GM21529 (cell line): ENCODE results near the gene ANP32A.
"Not testable (repeated sequence)": the region's sequence is repeated elsewhere in the genome, so short reads cannot be mapped to it uniquely, and the experiment has no call there.

ENCODE experiments used
- ATAC-seq: cut with Tn5 transposase; IDR thresholded peaks from one replicate; pipeline ENCODE4 v1.9.1; 2021; ENCODE audit not compliant: unreplicated experiment

The ANP32A gene

DNA sequence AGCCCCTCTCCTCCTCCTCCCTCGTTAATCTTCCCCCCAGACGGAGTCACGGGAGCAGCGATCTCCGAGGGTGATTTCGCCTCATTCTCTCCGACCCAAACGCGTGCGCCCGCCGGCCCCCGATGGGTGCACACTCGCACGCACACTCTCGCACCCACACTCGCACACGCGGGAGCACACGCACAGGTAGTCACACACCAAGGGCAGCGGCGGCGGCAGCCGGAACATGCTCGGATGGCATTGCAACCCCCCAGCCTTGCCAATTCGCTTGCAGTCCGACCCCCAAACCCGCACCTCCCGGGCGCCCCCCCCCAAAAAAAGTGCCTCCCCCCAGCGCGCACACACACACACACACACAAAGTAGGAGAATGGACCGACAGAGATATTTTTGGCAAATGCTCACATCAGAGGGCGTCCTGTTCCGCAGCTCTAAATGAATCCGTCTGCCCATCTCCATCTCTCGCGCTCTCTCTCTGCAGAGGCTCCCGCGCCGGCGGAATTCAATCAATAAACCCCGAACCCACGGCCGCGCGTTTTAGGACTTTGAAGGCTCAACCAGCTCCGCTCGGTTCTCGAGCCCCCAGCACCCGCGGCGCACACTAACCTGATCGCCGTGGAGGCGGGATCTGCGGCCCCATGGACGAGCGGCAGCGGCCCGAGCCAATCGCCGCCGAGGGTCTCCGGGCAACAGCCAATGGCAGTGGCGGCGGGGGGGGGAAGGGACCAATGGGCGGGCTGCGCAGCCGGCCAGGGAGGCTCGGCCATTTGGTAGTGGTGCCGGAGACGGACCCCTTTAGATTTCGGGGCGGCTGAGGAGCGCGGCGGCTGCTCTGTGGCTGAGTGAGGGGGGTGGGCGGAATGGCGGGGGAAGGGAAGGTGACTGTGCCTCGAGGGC lies at the start of gene ANP32A:
Gene ANP32A (minus strand): TSS at position 601 of the 895 bp plus-strand sequence. CDS start 144 bp downstream, at position 457.
- peak; percentile 59 for ATAC-seq

DNA sequence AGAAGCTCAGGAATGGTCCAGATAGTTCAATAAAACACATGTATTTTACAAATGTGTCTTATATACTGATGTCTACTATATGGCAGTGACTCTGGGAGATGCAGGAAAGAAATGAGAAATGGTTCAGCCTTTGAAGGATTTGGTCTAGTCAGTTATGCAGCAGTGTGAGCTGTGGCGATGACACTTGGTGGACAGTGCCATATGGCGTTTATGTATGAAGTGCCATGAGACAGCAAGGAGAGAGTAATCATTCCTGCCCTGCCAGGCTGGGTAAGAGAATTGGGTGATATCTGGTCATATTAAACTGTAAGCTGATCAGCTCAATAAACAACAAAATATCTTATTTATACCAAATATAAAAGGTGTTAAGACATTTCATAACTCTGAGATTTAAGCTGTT lies 47.6 kb upstream of the ANP32A start:
- no peak for ATAC-seq

DNA sequence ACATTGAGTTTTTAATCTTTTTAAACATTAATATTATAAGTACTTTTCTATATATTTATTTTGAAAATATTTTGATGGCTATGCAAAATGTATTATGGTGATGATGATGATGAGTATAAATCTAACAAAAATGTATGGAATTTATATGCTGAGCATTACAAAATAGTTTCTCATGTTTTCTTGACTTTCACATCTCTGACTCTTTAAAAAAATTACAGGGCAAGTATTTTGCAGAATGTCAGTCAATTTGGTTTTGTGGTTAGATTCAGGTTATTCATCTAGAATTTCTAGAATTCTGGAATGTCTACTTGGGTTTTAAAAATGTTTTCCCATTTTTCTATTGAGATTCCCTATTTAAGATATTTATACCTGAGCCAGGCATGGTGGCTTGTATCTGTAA lies 41.7 kb upstream of the ANP32A start:
- ATAC-seq, result no peak

- ATAC-seq, result not testable (repeated sequence)
Observed at GRCh38 chr15:68858666-68859065, 38.0 kb upstream of the ANP32A start.

DNA sequence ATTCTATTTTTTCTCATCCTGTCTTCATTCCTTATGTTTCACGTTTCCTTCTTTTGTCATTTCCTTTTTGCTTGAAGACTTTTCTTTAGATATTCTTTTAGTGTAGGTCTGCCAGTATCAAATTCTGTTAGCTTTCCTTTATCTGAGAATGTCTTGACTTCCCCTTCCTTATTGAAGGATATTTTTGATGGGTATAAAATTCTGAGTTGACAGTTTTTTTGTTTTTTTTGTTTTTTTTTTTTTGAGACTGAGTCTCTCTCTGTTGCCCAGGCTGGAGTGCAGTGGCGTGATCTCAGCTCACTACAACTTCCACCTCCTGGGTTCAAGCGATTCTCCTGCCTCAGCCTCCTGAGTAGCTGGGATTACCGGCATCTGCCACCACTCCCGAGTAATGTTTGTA lies 36.7 kb upstream of the ANP32A start:
- not testable (repeated sequence) for ATAC-seq

- ATAC-seq, result no peak
Observed at GRCh38 chr15:68852461-68852860, 31.8 kb upstream of the ANP32A start.

- no peak for ATAC-seq
Observed at GRCh38 chr15:68851971-68852370, 31.3 kb upstream of the ANP32A start.

GRCh38 chr15:68849497-68849896 lies 28.8 kb upstream of the ANP32A start:
- no peak for ATAC-seq

- ATAC-seq, result no peak
Observed at GRCh38 chr15:68846851-68847439, 26.2 kb upstream of the ANP32A start.

- no peak for ATAC-seq
Observed at GRCh38 chr15:68844856-68845550, 24.3 kb upstream of the ANP32A start.

DNA sequence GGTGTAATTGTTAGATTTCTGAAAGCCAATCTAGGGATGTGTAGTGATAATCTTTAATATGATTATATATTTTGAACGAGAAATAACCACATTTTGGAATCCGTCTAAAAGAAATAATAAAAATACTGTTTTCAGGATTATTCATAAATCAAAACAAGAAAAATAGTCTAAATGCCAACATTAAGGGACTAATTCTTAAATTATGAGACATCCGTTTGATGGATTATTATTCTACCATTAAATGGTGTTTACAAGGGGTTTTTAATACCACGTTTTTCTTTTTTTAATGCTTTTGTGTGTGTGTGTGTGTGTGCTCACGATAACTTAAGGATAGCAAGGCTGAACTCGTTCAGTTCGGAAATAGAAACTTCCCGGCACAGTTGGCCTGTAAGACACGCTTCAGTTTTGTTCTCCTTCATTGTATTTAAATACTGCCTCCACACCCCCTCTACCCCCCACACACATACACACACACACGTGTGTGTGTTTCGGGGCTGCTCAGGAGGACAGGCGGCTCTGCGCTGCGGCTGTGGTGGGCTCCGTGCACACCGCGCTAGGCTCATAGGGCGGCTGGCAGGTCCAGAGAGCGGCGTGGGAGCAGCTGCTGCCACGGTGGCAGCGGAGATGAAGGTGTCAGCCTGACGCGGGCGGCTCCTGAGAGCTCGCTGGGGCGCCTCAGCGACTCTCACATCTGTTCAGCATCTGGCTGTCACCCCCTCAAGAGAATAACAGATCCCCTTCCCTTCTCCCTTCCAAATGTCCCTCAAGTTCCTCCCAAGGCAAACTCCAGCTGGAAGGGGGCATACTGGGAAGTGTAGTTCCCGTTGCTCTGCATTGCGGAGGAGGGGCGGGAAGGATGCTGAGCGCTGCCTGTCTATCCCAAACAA lies 23.0 kb upstream of the ANP32A start:
- no peak for ATAC-seq

DNA sequence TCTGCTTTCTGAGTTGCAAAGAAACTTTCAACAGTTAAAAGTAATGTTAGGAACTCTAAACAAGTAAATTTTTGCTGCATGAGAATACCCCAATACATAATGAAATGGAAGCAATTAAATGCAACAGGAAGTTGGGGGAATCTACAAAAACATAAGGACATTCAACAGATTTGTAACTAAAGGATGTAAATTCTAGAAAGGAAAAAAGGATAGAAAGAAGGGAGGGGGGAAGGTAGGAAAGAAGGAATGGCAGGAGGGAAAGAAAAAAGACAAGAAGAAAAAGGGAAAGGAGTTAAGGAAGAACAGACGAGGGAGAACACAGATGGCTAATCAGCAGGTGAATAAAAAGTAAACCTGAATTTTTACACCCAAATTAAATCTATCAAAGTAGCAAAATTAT lies 22.3 kb upstream of the ANP32A start:
- no peak for ATAC-seq

DNA sequence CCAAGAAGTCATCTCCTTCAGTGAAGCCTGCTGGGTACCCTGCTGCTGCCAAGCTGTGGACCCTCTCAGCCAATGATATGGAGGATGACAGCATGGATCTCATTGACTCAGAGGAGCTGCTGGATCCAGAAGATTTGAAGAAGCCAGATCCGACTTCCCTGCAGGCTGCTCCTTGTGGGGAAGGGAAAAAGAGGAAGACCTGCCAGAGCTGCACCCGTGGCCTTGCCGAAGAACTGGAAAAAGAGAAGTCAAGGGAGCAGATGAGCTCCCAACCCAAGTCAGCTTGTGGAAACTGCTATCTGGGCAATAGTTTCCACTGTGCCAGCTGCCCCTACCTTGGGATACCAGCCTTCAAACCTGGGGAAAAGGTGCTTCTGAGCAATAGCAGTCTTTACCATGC lies 13.7 kb upstream of the ANP32A start:
- no peak for ATAC-seq

GRCh38 chr15:68833700-68834331 lies 13.1 kb upstream of the ANP32A start:
- no peak for ATAC-seq

- ATAC-seq, result no peak
Observed at GRCh38 chr15:68830141-68830785, 9.6 kb upstream of the ANP32A start.

- no peak for ATAC-seq
Observed at GRCh38 chr15:68829068-68829467, 8.4 kb upstream of the ANP32A start.

DNA sequence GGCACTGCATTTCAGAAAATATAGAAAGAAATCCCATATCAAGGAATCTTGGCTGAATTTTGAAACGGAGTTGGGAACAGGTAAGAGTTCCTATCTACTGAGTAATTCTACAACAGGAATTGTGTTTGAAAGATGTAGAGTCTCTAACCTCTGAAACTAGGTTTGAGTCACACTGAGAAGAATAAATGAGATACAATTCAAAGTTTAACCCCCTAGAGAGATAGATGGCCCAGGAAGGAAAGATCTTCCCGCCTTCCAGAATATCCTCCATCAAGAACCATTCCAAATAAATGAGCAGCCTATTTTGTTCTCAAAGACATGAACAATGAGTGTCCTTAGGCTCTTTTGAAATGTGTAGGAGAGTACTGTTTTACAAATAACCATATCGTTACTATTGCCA lies 2.9 kb upstream of the ANP32A start:
- no peak for ATAC-seq

DNA sequence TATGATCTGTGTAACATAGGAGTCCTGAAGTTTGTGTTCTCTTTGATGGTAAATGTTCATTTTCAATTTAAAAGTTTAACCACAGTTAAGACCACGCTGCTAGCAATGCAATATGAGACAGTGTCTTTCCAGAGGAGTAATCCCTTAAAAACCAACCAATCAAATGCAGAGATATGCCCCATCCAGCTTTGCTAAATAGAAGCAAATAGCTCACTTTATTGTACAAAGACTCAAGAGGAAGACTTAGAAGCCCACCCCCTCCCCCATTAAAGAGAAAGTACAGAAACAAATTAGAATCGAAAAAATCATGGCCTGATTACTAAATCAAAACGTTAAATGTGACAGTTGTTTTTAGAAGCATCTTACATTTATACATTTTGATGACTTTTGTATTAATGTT lies 2.1 kb upstream of the ANP32A start:
- no peak for ATAC-seq

DNA sequence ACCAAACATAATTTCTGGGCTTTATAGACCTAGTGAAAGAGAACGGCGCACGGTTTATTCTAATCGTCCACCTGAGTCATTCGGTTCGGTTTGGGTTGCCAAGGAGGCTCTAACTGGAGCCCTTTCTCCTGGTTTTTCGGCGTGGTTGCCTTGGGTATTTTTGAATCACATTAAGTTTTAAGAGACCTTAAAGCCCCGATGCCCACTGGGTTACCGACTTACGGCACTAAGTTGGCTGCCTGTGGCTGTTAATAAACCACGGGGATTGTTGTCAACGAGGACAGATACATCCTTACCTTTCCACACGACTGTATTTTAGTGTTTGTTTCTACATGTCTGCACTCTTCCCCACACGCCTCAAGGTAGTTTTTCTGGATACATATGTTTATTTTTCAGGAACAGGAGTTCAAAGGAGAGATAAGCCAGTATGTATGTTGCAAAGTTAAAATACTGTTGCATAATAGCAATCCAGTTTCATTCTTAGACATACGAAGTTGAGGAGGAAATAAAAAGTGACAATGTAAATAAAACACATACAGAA lies 1.2 kb upstream of the ANP32A start:
- ATAC-seq, result no peak
